HepG2 (cell line): ENCODE results near the gene SCG2. TPM values are rescaled to one million over a fixed set of nuclear protein-coding genes. Genes with fewer than 3 reads are reported as not detected.

ENCODE experiments used
- ATAC-seq: fragments of 200-7000 bp; cut with Tn5 transposase; 3 replicates; pipeline ENCODE4 v1.9.1; 2020; ENCODE audit warnings: mild to moderate bottlenecking, moderate library complexity
- BruUV-seq: library from RNA; stranded (reverse); fragments of 400-500 nt; replicated peaks from 2 replicates; lab custom pipeline; 2021; lab: Mats Ljungman, UMichigan
- CTCF ChIA-PET: fragments of 300-600 bp; formaldehyde crosslinking; extraction: SDS; loops from one replicate; lab custom pipeline; 2021; ENCODE audit warnings: low total read pairs, inconsistent platforms, low intra/inter-chr PET ratio; lab: Yijun Ruan, JAX
- POLR2A ChIA-PET: fragments of 350-600 bp; sonication (Branson Sonifier 250); formaldehyde crosslinking; loops from one replicate; lab custom pipeline; 2020; ENCODE audit warnings: antibody characterized with exemption, inconsistent platforms; lab: Yijun Ruan, JAX
- DNase-seq: peaks from one replicate; pipeline ENCODE4 v3.0.0-alpha.2; 2015; ENCODE audit warnings: low spot score
- FAIRE-seq: peaks from 3 replicates; lab custom pipeline; 2011; peaks lifted over from hg19 to GRCh38; lab: Jason Lieb, UNC
- H2AFZ ChIP-seq: one replicate; pipeline ENCODE4 v1.6.1; 2011; ENCODE audit warnings: low read length, inconsistent platforms
- H3K27ac ChIP-seq: fragments of 300-600 bp; 3 replicates; pipeline ENCODE4 v1.8.0; 2011; ENCODE audit warnings: mixed run types, mild to moderate bottlenecking, mixed read lengths, low read length, inconsistent platforms; ENCODE audit not compliant: insufficient read depth; ENCODE audit errors: extremely low read length
- H3K27me3 ChIP-seq, 2 experiments: fragments of 200-600 bp in 1 of 2; 2 replicates in 1 of 2; 3 replicates in 1 of 2; pipeline versions ENCODE4 v1.6.0 to v1.8.0; 2011; ENCODE audit warnings: low read length in 2 of 2, mild to moderate bottlenecking in 2 of 2, moderate library complexity in 2 of 2, inconsistent platforms in 1 of 2; ENCODE audit not compliant: insufficient read depth in 2 of 2, control insufficient read depth in 1 of 2
- H3K36me3 ChIP-seq, 2 experiments: fragments of 200-600 bp in 1 of 2; replicated peaks in 1 of 2; 2 replicates in 1 of 2; 3 replicates in 1 of 2; pipeline versions ENCODE4 v1.5.1 to v1.8.0; 2011; ENCODE audit warnings: low read length in 2 of 2, inconsistent platforms in 1 of 2; ENCODE audit not compliant: insufficient read depth in 2 of 2, control insufficient read depth in 1 of 2
- H3K4me1 ChIP-seq: 2 replicates; pipeline ENCODE4 v1.5.1; 2012; ENCODE audit warnings: low read length, inconsistent platforms; ENCODE audit not compliant: insufficient read depth
- H3K4me2 ChIP-seq: 2 replicates; pipeline ENCODE4 v1.6.0; 2011; ENCODE audit warnings: low read depth, low read length, inconsistent platforms
- H3K4me3 ChIP-seq, 3 experiments: fragments of 200-600 bp in 1 of 3; sonication (generic), shearing (Covaris generic) in 1 of 3; replicated peaks in 1 of 3; 2 replicates each; pipeline ENCODE4 v1.5.1; 2011 to 2016; ENCODE audit warnings: low read length in 3 of 3, inconsistent platforms in 2 of 3, low read depth in 2 of 3, mild to moderate bottlenecking in 2 of 3, control low read depth in 1 of 3, mixed read lengths in 1 of 3; ENCODE audit not compliant: insufficient read depth in 1 of 3
- H3K79me2 ChIP-seq: one replicate; pipeline ENCODE4 v1.6.1; 2011; ENCODE audit warnings: low read length, inconsistent platforms; ENCODE audit not compliant: insufficient read depth
- H3K9ac ChIP-seq: 2 replicates; pipeline ENCODE4 v1.6.0; 2011; ENCODE audit warnings: mild to moderate bottlenecking, low read depth, low read length, inconsistent platforms; ENCODE audit not compliant: insufficient read depth
- H3K9me3 ChIP-seq: 2 replicates; pipeline ENCODE4 v1.5.1; 2012; ENCODE audit warnings: mild to moderate bottlenecking, low read length
- H4K20me1 ChIP-seq: 2 replicates; pipeline ENCODE4 v1.6.0; 2011; ENCODE audit warnings: inconsistent platforms, mild to moderate bottlenecking, low read length, moderate library complexity; ENCODE audit not compliant: insufficient read depth
- ETS1 ChIP-seq: sonication (generic); formaldehyde crosslinking; IDR thresholded peaks from 2 replicates; pipeline ENCODE4 v1.4.0; 2020; ENCODE audit warnings: missing genetic modification reagents
- EZH2 ChIP-seq: conservative IDR thresholded peaks from 2 replicates; pipeline ENCODE4 v1.6.1; 2012; ENCODE audit warnings: mild to moderate bottlenecking, low read depth, low read length, moderate library complexity
- GPBP1L1 ChIP-seq: sonication (generic); formaldehyde crosslinking; IDR thresholded peaks from 2 replicates; pipeline ENCODE4 v1.5.0; 2020; ENCODE audit warnings: mild to moderate bottlenecking, missing genetic modification reagents
- JARID2 ChIP-seq: sonication (generic); formaldehyde crosslinking; IDR thresholded peaks from 2 replicates; pipeline ENCODE4 v1.8.1; 2023; ENCODE audit warnings: missing genetic modification reagents, inconsistent platforms; ENCODE audit not compliant: insufficient replicate concordance
- JUN ChIP-seq: sonication (generic); formaldehyde crosslinking; IDR thresholded peaks from 2 replicates; pipeline ENCODE4 v1.4.0; 2020; ENCODE audit warnings: mild to moderate bottlenecking, missing genetic modification reagents
- KAT2B ChIP-seq: fragments of 150-350 bp; IDR thresholded peaks from 2 replicates; pipeline ENCODE4 v1.6.1; 2014; ENCODE audit warnings: low read depth, low read length, borderline replicate concordance
- KMT2A ChIP-seq: sonication (generic); formaldehyde crosslinking; IDR thresholded peaks from 2 replicates; pipeline ENCODE4 v1.4.0; 2020; ENCODE audit warnings: missing genetic modification reagents
- MZF1 ChIP-seq: sonication (generic); formaldehyde crosslinking; IDR thresholded peaks from 2 replicates; pipeline ENCODE4 v1.8.1; 2023; ENCODE audit warnings: mild to moderate bottlenecking, missing genetic modification reagents, borderline replicate concordance
- SP4 ChIP-seq: sonication (generic); formaldehyde crosslinking; IDR thresholded peaks from 2 replicates; pipeline ENCODE4 v1.8.1; 2023; ENCODE audit warnings: mild to moderate bottlenecking, missing genetic modification reagents
- ZBTB14 ChIP-seq: sonication (generic); formaldehyde crosslinking; IDR thresholded peaks from 2 replicates; pipeline ENCODE4 v1.4.0; 2020; ENCODE audit warnings: missing genetic modification reagents
- ZBTB25 ChIP-seq: IDR thresholded peaks from 2 replicates; pipeline ENCODE4 v1.6.1; 2018; ENCODE audit warnings: missing genetic modification reagents
- ZNF205 ChIP-seq: IDR thresholded peaks from 2 replicates; pipeline ENCODE4 v1.6.1; 2018; ENCODE audit warnings: missing biosample characterization, missing genetic modification reagents
- ZNF441 ChIP-seq: sonication (generic); formaldehyde crosslinking; IDR thresholded peaks from 2 replicates; pipeline ENCODE4 v1.7.0; 2021; ENCODE audit warnings: missing genetic modification reagents, borderline replicate concordance
- WGBS: methylation state at CpG from one replicate; pipeline ENCODE4 v1.1.6; 2017; ENCODE audit warnings: low lambda C conversion rate; 5-methylcytosine and 5-hydroxymethylcytosine counted together
- in situ Hi-C: cut with HindIII; loops from 2 replicates; pipeline ENCODE4 v1.10.0; 2017; ENCODE audit warnings: low pct_unique_long_range_greater_than_20kb; ENCODE audit not compliant: extremely low pct_ligation_motif_present
- intact Hi-C: fragments of 100-400 bp; cut with micrococcal nuclease; formaldehyde crosslinking; loops from one replicate; pipeline ENCODE4 v1.10.0; 2022; ENCODE audit not compliant: unreplicated experiment
- polyA plus RNA-seq, 8 experiments: library from polyadenylated mRNA; depleted of rRNA in 3 of 8; stranded (reverse) in 7 of 8; unstranded in 1 of 8; fragments of >200 nt; fragmentation: Illumina TruSeq in 4 of 8; extraction: Trizol in 4 of 8; gene quantifications; 2 replicates each; pipeline versions ENCODE4 v1.2.1 to v1.2.3, GENCODE V29; 2011 to 2016; ENCODE audit warnings: low read depth in 4 of 8, missing spikeins in 1 of 8, mixed read lengths in 1 of 8; ENCODE audit not compliant: insufficient read depth in 1 of 8
- total RNA-seq, 5 experiments: library from RNA; depleted of rRNA; stranded (reverse); fragments of >200 nt; fragmentation: Illumina TruSeq; extraction: Trizol; gene quantifications; 2 replicates each; pipeline ENCODE4 v1.2.3, GENCODE V29; 2016; ENCODE audit warnings: low read depth in 1 of 5

The SCG2 gene
- total and polyA plus RNA-seq, 2 of the 13 experiments (the other 11 are each of a cell fraction or from before 2014, with no cell fraction given): not detected

GRCh38 chr2:223582001-223582400 is 20.2 kb downstream of the SCG2 start:
- no peak overlapping the region for H3K27ac ChIP-seq
- H2AFZ ChIP-seq: no peak overlapping the region
- no TSS peak for BruUV-seq
- no peaks in the 10 kb centered on the region for H4K20me1 ChIP-seq
- POLR2A ChIA-PET: no interaction called here
- 35% methylated on average over 5 of the region's 5 CpGs for WGBS
- CTCF ChIA-PET: no interaction called here
- no peak overlapping the region for H3K4me3 ChIP-seq
- FAIRE-seq: no peak
- TF ChIP-seq ZNF205 (CRISPR knock-in tag) (no peak), KMT2A (CRISPR knock-in tag) (no peak), JARID2 (no peak), SP4 (CRISPR knock-in tag) (no peak), EZH2 (no peak), JUN (CRISPR knock-in tag) (no peak), ETS1 (CRISPR knock-in tag) (no peak), ZNF441 (CRISPR knock-in tag) (no peak), MZF1 (CRISPR knock-in tag) (no peak), ZBTB14 (CRISPR knock-in tag) (no peak), GPBP1L1 (CRISPR knock-in tag) (no peak), ZBTB25 (no peak), KAT2B (no peak)
- H3K36me3 ChIP-seq: no peaks in the 10 kb centered on the region
- no peaks in the 10 kb centered on the region for H3K4me1 ChIP-seq
- no peak overlapping the region for H3K4me2 ChIP-seq
- intact Hi-C loops (loop anchor here (5.0 kb wide), 1 partner anchor 1290 kb away; no protein-coding TSS in a partner anchor), in situ Hi-C loops (no loop called here)
- DNase-seq: no peak
- ATAC-seq: no peak
- H3K9me3 ChIP-seq: no peaks in the 10 kb centered on the region
- no peaks in the 10 kb centered on the region for H3K79me2 ChIP-seq
- no peak overlapping the region for H3K9ac ChIP-seq
- no peaks in the 10 kb centered on the region for H3K27me3 ChIP-seq
